ENCODE measurements around the gene MUC13. TPM values are rescaled to one million over a fixed set of nuclear protein-coding genes. Genes with fewer than 3 reads are reported as not detected.

The MUC13 gene
- total RNA-seq, 4 donors from 2014 or later = 1.7 TPM; not detected in 3

DNA sequence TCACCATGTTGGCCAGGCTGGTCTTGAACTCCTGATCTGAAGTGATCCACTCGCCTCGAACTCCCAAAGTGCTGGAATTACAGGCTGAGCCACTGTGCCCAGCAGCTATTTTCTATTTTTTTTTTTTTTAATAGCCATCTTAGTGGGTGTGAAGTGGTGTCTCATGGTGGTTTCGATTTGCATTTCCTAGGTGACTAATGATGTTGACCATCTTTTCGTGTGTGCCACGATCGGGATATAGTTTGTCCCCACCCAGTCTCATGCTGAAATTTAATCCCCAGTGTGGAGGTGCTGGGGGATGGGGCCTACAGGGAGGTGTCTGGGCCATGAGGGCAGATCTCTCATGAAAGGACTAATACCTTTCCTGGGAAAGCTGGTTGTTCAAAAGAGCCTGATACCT lies 41.8 kb upstream of the MUC13 start:
- peaks cover 0 to 14% of the 10 kb centered on the region in 2 donors for H3K36me3 ChIP-seq
- intact Hi-C loops (cut with DNase I; ENCODE audit: low total_unique reads) = no loop called here
- no peak overlapping the region for H3K4me3 ChIP-seq
- no peaks in the 10 kb centered on the region for H3K9me3 ChIP-seq
- DNase-seq = no peak
- H3K4me1 ChIP-seq = no peaks in the 10 kb centered on the region
- H3K27ac ChIP-seq = no peak overlapping the region
- TF ChIP-seq, protein P1, sequence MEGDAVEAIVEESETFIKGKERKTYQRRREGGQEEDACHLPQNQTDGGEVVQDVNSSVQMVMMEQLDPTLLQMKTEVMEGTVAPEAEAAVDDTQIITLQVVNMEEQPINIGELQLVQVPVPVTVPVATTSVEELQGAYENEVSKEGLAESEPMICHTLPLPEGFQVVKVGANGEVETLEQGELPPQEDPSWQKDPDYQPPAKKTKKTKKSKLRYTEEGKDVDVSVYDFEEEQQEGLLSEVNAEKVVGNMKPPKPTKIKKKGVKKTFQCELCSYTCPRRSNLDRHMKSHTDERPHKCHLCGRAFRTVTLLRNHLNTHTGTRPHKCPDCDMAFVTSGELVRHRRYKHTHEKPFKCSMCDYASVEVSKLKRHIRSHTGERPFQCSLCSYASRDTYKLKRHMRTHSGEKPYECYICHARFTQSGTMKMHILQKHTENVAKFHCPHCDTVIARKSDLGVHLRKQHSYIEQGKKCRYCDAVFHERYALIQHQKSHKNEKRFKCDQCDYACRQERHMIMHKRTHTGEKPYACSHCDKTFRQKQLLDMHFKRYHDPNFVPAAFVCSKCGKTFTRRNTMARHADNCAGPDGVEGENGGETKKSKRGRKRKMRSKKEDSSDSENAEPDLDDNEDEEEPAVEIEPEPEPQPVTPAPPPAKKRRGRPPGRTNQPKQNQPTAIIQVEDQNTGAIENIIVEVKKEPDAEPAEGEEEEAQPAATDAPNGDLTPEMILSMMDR (IDR thresholded peaks at IDR 0.05 in 4 of 5, conservative IDR thresholded peaks at IDR 0.05 in 1 of 5) = no peak
- TF ChIP-seq POLR2A (IDR thresholded peaks at IDR 0.05) = no peak
- H3K27me3 ChIP-seq = no peaks in the 10 kb centered on the region
- ATAC-seq = no peak
- in situ Hi-C loops (cut with MboI; ENCODE audit: low sequenced_read_pairs in 4 of 4) = no loop called here

DNA sequence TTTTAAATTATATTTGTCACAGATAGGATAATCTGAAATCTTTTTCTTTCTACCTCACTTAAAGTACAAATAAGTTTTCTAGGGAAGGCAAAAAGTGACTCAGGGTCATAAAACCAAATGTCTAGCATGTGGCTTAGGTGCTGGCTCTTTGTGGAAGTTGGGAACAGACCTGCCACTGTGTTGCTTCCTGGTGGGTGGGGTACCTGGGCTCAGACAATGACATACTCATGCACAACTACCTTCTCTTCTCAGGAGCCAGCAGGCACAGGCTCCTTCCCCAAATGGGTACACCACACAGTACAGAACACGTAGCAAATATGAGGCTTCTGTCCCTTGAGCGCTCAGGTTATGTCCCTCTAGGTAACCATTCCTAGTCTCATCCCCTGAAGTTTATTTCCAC lies 40.1 kb upstream of the MUC13 start:
- TF ChIP-seq POLR2A (IDR thresholded peaks at IDR 0.05) = no peak
- TF ChIP-seq, protein P1 (IDR thresholded peaks at IDR 0.05 in 4 of 5, conservative IDR thresholded peaks at IDR 0.05 in 1 of 5) = no peak
- DNase-seq (no peak), ATAC-seq (no peak)
- no peaks in the 10 kb centered on the region for H3K27me3 ChIP-seq
- no peaks in the 10 kb centered on the region for H3K9me3 ChIP-seq
- peaks cover 0 to 27% of the 10 kb centered on the region in 2 donors for H3K36me3 ChIP-seq
- H3K4me3 ChIP-seq = no peak overlapping the region
- in situ Hi-C loops (cut with MboI; ENCODE audit: low sequenced_read_pairs in 4 of 4) (no loop called here), intact Hi-C loops (cut with DNase I; ENCODE audit: low total_unique reads) (no loop called here)
- no peak overlapping the region for H3K27ac ChIP-seq
- H3K4me1 ChIP-seq = no peaks in the 10 kb centered on the region

DNA sequence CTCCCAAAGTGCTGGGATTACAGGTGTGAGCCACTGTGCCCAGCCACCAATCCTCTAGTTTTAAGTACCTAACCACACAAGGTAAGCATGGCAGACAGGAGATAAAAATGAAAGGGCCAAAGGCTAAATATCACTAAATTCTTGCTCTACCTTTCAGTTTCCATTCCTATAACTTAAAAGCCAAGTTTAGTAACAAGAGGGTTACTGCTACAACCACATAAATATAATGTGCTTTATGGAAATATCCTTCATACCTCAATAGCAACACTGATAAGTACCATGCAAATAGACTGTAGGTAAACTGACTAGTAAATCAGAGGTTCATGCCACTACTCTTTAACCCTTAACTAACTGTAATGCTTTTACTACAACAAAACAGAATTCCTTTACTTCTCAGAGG lies 38.7 kb upstream of the MUC13 start:
- ATAC-seq (no peak), DNase-seq (no peak)
- no peaks in the 10 kb centered on the region for H3K4me1 ChIP-seq
- TF ChIP-seq POLR2A (IDR thresholded peaks at IDR 0.05) = no peak
- TF ChIP-seq, protein P1 (IDR thresholded peaks at IDR 0.05 in 4 of 5, conservative IDR thresholded peaks at IDR 0.05 in 1 of 5) = no peak
- in situ Hi-C loops (cut with MboI; ENCODE audit: low sequenced_read_pairs in 4 of 4) = no loop called here
- no peaks in the 10 kb centered on the region for H3K9me3 ChIP-seq
- H3K27me3 ChIP-seq = no peaks in the 10 kb centered on the region
- H3K27ac ChIP-seq = no peak overlapping the region
- peaks cover 0 to 33% of the 10 kb centered on the region in 2 donors for H3K36me3 ChIP-seq
- H3K4me3 ChIP-seq = no peak overlapping the region
- intact Hi-C loops (cut with DNase I; ENCODE audit: low total_unique reads) = no loop called here

DNA sequence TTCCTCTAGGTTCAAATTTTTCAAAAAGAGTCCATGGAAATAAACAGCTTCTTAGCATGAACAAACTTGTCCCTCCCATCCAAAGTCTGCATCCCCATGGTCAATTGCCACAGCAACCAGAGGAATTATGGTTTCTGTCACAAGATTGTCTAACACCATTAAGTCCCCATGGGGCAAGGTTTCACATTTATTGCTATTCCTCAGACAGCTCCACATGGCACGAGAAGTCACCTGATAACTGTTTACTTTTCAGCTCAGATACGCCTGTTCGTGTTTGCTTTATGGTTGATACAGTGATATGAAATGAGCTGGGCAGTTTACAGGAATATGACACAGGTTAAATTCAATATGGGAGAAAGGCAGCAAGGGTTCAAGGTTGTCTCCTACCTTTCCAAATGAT lies 37.9 kb upstream of the MUC13 start:
- DNase-seq = no peak
- peaks cover 0 to 33% of the 10 kb centered on the region in 2 donors for H3K36me3 ChIP-seq
- in situ Hi-C loops (cut with MboI; ENCODE audit: low sequenced_read_pairs in 4 of 4) = no loop called here
- H3K9me3 ChIP-seq = no peaks in the 10 kb centered on the region
- no peaks in the 10 kb centered on the region for H3K4me1 ChIP-seq
- no peak overlapping the region for H3K27ac ChIP-seq
- ATAC-seq = no peak
- no peak overlapping the region for H3K4me3 ChIP-seq
- H3K27me3 ChIP-seq = no peaks in the 10 kb centered on the region
- TF ChIP-seq, protein P1 (IDR thresholded peaks at IDR 0.05 in 4 of 5, conservative IDR thresholded peaks at IDR 0.05 in 1 of 5) = no peak
- no peak for TF ChIP-seq POLR2A (IDR thresholded peaks at IDR 0.05)
- intact Hi-C loops (cut with DNase I; ENCODE audit: low total_unique reads) = no loop called here

All from gastrocnemius medialis (tissue), 4 donors.